ENCODE data around the gene TEX11.

DNA sequence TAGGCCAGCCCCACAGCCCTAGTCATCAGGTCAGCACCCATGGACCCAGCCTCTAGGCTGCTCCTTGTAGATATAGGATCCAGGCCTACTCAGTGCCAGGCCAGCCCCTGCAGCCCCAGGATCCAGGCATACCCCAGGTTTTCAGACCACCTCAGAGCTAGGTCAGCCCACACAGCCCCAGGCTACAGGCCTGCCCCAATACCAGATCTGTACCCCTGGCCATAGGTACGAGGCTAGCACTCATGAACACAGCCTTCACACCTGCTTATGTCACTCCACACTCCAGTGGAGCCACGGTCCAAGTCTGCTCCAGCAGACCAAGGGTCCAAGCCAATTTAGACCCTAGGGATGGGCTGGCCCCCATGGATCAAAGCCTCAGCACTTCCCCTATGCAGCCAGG is 272.8 kb downstream of the TEX11 start:
- TF ChIP-seq, protein P1, sequence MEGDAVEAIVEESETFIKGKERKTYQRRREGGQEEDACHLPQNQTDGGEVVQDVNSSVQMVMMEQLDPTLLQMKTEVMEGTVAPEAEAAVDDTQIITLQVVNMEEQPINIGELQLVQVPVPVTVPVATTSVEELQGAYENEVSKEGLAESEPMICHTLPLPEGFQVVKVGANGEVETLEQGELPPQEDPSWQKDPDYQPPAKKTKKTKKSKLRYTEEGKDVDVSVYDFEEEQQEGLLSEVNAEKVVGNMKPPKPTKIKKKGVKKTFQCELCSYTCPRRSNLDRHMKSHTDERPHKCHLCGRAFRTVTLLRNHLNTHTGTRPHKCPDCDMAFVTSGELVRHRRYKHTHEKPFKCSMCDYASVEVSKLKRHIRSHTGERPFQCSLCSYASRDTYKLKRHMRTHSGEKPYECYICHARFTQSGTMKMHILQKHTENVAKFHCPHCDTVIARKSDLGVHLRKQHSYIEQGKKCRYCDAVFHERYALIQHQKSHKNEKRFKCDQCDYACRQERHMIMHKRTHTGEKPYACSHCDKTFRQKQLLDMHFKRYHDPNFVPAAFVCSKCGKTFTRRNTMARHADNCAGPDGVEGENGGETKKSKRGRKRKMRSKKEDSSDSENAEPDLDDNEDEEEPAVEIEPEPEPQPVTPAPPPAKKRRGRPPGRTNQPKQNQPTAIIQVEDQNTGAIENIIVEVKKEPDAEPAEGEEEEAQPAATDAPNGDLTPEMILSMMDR (IDR thresholded peaks at IDR 0.05) = no peak
- no peak for TF ChIP-seq POLR2A (IDR thresholded peaks at IDR 0.05)
